Measurements from ENCODE around the gene RBM5. TPM values are rescaled to one million over a fixed set of nuclear protein-coding genes. Genes with fewer than 3 reads are reported as not detected.

The RBM5 gene
- total and polyA plus RNA-seq, 2 donors (not counting 1 experiment from before 2014, with no cell fraction given): 405 to 464 TPM

- DNase-seq: no peak
- TF ChIP-seq EZH2 (IDR thresholded peaks at IDR 0.05; ENCODE audit: borderline replicate concordance, insufficient read depth, low read depth, low read length, poor library complexity, severe bottlenecking) (no peak), CTCF (IDR thresholded peaks at IDR 0.05) (no peak)
- intact Hi-C loops (cut with micrococcal nuclease): no loop called here
These were observed 51.2 kb downstream of the RBM5 start for GRCh38 chr3:50139718-50140423.

GRCh38 chr3:50140990-50141389 lies 52.3 kb downstream of the RBM5 start:
- POLR2A ChIA-PET: no interaction called here
- peaks cover 0 to 2% (median 0%) of the 10 kb centered on the region in 4 experiments for H3K27me3 ChIP-seq (replicated peaks in 1 of 4; ENCODE audit: control extremely low read depth in 1 of 4, control insufficient read depth in 3 of 4, insufficient read depth in 4 of 4, low read length in 3 of 4)
- H3K27ac ChIP-seq (ENCODE audit: low read length in 2 of 2): no peak overlapping the region
- intact Hi-C loops (cut with micrococcal nuclease): no loop called here
- H3K4me2 ChIP-seq (replicated peaks; ENCODE audit: low read depth, low read length, poor library complexity, severe bottlenecking): no peak overlapping the region
- H2AFZ ChIP-seq (ENCODE audit: insufficient read depth, low read depth, low read length, poor library complexity, severe bottlenecking): no peak overlapping the region
- Mint-ChIP-seq H3K9me3 (ENCODE audit: insufficient read depth) (no peaks in the 10 kb centered on the region), H3K4me3 (no peak overlapping the region), H3K4me1 (no peaks in the 10 kb centered on the region), H3K27me3 (peaks cover 4% of the 10 kb centered on the region), H3K27ac (no peak overlapping the region)
- H3K4me1 ChIP-seq (ENCODE audit: control insufficient read depth in 2 of 2, insufficient read depth in 2 of 2, low read length in 2 of 2): no peaks in the 10 kb centered on the region
- H4K20me1 ChIP-seq (ENCODE audit: control insufficient read depth, insufficient read depth, low read length, poor library complexity, severe bottlenecking): no peaks in the 10 kb centered on the region
- no peaks in the 10 kb centered on the region for H3K9me3 ChIP-seq (ENCODE audit: control extremely low read depth in 1 of 3, control insufficient read depth in 2 of 3, insufficient read depth in 1 of 3, low read length in 2 of 3)
- DNase-seq (no peak), ATAC-seq (ENCODE audit: low read depth) (no peak)
- whole genome bisulfite sequencing (ENCODE audit: insufficient coverage): 90% methylated on average over 12 of the region's 12 CpGs
- no peak overlapping the region for H3K4me3 ChIP-seq (ENCODE audit: control extremely low read depth in 1 of 5, extremely low read depth in 1 of 5, insufficient read depth in 1 of 5, low read depth in 2 of 5, low read length in 4 of 5)
- TF ChIP-seq EZH2 (IDR thresholded peaks at IDR 0.05; ENCODE audit: borderline replicate concordance, insufficient read depth, low read depth, low read length, poor library complexity, severe bottlenecking) (no peak), CTCF (IDR thresholded peaks at IDR 0.05) (no peak)
- no peaks in the 10 kb centered on the region for H3K79me2 ChIP-seq (ENCODE audit: control insufficient read depth, insufficient read depth, low read length)
- no peaks in the 10 kb centered on the region for H3K36me3 ChIP-seq (replicated peaks in 1 of 2; ENCODE audit: control extremely low read depth in 1 of 2, control insufficient read depth in 1 of 2, extremely low read depth in 1 of 2, insufficient read depth in 2 of 2, low read length in 1 of 2)
- no peak overlapping the region for H3K9ac ChIP-seq (ENCODE audit: low read length)
- CTCF ChIA-PET: no interaction called here

More at GRCh38 chr3:50139718-50140423, 51.2 kb downstream of the RBM5 start:
- 92% methylated on average over 13 of the region's 13 CpGs for WGBS (ENCODE audit: insufficient coverage)
- ATAC-seq (ENCODE audit: low read depth): no peak
- H3K9me3 ChIP-seq (ENCODE audit: control extremely low read depth in 1 of 3, control insufficient read depth in 2 of 3, insufficient read depth in 1 of 3, low read length in 2 of 3): no peaks in the 10 kb centered on the region
- H3K79me2 ChIP-seq (ENCODE audit: control insufficient read depth, insufficient read depth, low read length): no peaks in the 10 kb centered on the region
- H3K4me1 ChIP-seq (ENCODE audit: control insufficient read depth in 2 of 2, insufficient read depth in 2 of 2, low read length in 2 of 2): no peaks in the 10 kb centered on the region
- Mint-ChIP-seq H3K4me1 (no peaks in the 10 kb centered on the region), H3K9me3 (ENCODE audit: insufficient read depth) (no peaks in the 10 kb centered on the region), H3K4me3 (no peak overlapping the region), H3K27me3 (peaks cover 4% of the 10 kb centered on the region), H3K27ac (no peak overlapping the region)
- H2AFZ ChIP-seq (ENCODE audit: insufficient read depth, low read depth, low read length, poor library complexity, severe bottlenecking): no peak overlapping the region
- no peak overlapping the region for H3K27ac ChIP-seq (ENCODE audit: low read length in 2 of 2)
- H3K4me2 ChIP-seq (replicated peaks; ENCODE audit: low read depth, low read length, poor library complexity, severe bottlenecking): no peak overlapping the region
- H3K36me3 ChIP-seq (replicated peaks in 1 of 2; ENCODE audit: control extremely low read depth in 1 of 2, control insufficient read depth in 1 of 2, extremely low read depth in 1 of 2, insufficient read depth in 2 of 2, low read length in 1 of 2): no peaks in the 10 kb centered on the region
- ChIA-PET CTCF (interaction anchor here (0.6 kb wide), 1 partner anchor 77 kb away, joined by 3 read pairs; no protein-coding TSS in a partner anchor), POLR2A (no interaction called here)
- H3K4me3 ChIP-seq (ENCODE audit: control extremely low read depth in 1 of 5, extremely low read depth in 1 of 5, insufficient read depth in 1 of 5, low read depth in 2 of 5, low read length in 4 of 5): no peak overlapping the region
- no peak overlapping the region for H3K9ac ChIP-seq (ENCODE audit: low read length)
- H3K27me3 ChIP-seq (replicated peaks in 1 of 4; ENCODE audit: control extremely low read depth in 1 of 4, control insufficient read depth in 3 of 4, insufficient read depth in 4 of 4, low read length in 3 of 4): peaks cover 0 to 7% (median 0%) of the 10 kb centered on the region in 4 experiments
- H4K20me1 ChIP-seq (ENCODE audit: control insufficient read depth, insufficient read depth, low read length, poor library complexity, severe bottlenecking): no peaks in the 10 kb centered on the region

Measured in B cell (primary cell).